ENCODE results near the gene TMEM11. TPM values are rescaled to one million over a fixed set of nuclear protein-coding genes. Genes with fewer than 3 reads are reported as not detected.

TMEM11 gene
- polyA plus RNA-seq, 1 donor (not counting 4 experiments of a cell fraction or from before 2014, with no cell fraction given): 40.1 TPM

GRCh38 chr17:21176773-21177395 is 37.1 kb downstream of the TMEM11 start:
- Histone ChIP-seq H3K4me3 (ENCODE audit: control insufficient read depth in 2 of 3, extremely low read depth in 1 of 3, insufficient read depth in 2 of 3, low read depth in 1 of 3, low read length in 3 of 3) (no peak overlapping the region), H3K79me2 (ENCODE audit: control insufficient read depth, insufficient read depth, low read length) (no peaks in the 10 kb centered on the region), H3K9me3 (ENCODE audit: control insufficient read depth, low read depth, low read length) (no peaks in the 10 kb centered on the region), H3K9me1 (ENCODE audit: control insufficient read depth, extremely low read depth, insufficient read depth, low read length) (no peaks in the 10 kb centered on the region), H3K9ac (ENCODE audit: control insufficient read depth, extremely low read depth, insufficient read depth, low read length) (no peak overlapping the region), H3K4me2 (ENCODE audit: control insufficient read depth, extremely low read depth, insufficient read depth, low read depth, low read length) (no peak overlapping the region), H2AFZ (ENCODE audit: control insufficient read depth, low read length) (no peak overlapping the region), H3K27ac (ENCODE audit: control insufficient read depth, insufficient read depth, low read length) (no peak overlapping the region), H3K4me1 (ENCODE audit: control insufficient read depth, extremely low read depth, insufficient read depth, low read length) (no peaks in the 10 kb centered on the region), H3K27me3 (ENCODE audit: control insufficient read depth, extremely low read depth, insufficient read depth, low read length) (no peaks in the 10 kb centered on the region), H3K36me3 (ENCODE audit: control insufficient read depth in 2 of 2, extremely low read depth in 1 of 2, insufficient read depth in 2 of 2, low read length in 2 of 2) (peaks cover 9 to 21% of the 10 kb centered on the region in 2 experiments), H4K20me1 (ENCODE audit: control insufficient read depth, extremely low read depth, insufficient read depth, low read length) (no peaks in the 10 kb centered on the region)
- dilution Hi-C loops (cut with MboI; ENCODE audit: extremely low pct_ligation_motif_present, low sequenced_read_pairs): no loop called here
- no peak for DNase-seq (ENCODE audit: low read depth, low spot score)
- FAIRE-seq: no peak
- TF ChIP-seq CTCF (optimal IDR thresholded peaks at IDR 0.05 in 1 of 3, IDR thresholded peaks at IDR 0.05 in 1 of 3, conservative IDR thresholded peaks at IDR 0.05 in 1 of 3; ENCODE audit: extremely low read depth in 1 of 3, insufficient read depth in 2 of 3, low read length in 3 of 3) (no peak), EZH2 (IDR thresholded peaks at IDR 0.05; ENCODE audit: low read length) (no peak)

- Histone ChIP-seq H3K27ac (ENCODE audit: control insufficient read depth, insufficient read depth, low read length) (no peak overlapping the region), H3K4me3 (ENCODE audit: control insufficient read depth in 2 of 3, extremely low read depth in 1 of 3, insufficient read depth in 2 of 3, low read depth in 1 of 3, low read length in 3 of 3) (no peak overlapping the region), H3K9me1 (ENCODE audit: control insufficient read depth, extremely low read depth, insufficient read depth, low read length) (no peaks in the 10 kb centered on the region), H3K27me3 (ENCODE audit: control insufficient read depth, extremely low read depth, insufficient read depth, low read length) (no peaks in the 10 kb centered on the region), H3K79me2 (ENCODE audit: control insufficient read depth, insufficient read depth, low read length) (no peaks in the 10 kb centered on the region), H3K4me1 (ENCODE audit: control insufficient read depth, extremely low read depth, insufficient read depth, low read length) (no peaks in the 10 kb centered on the region), H3K9me3 (ENCODE audit: control insufficient read depth, low read depth, low read length) (no peaks in the 10 kb centered on the region), H3K36me3 (ENCODE audit: control insufficient read depth in 2 of 2, extremely low read depth in 1 of 2, insufficient read depth in 2 of 2, low read length in 2 of 2) (peaks cover 9 to 21% of the 10 kb centered on the region in 2 experiments), H3K4me2 (ENCODE audit: control insufficient read depth, extremely low read depth, insufficient read depth, low read depth, low read length) (no peak overlapping the region), H2AFZ (ENCODE audit: control insufficient read depth, low read length) (no peak overlapping the region), H3K9ac (ENCODE audit: control insufficient read depth, extremely low read depth, insufficient read depth, low read length) (no peak overlapping the region), H4K20me1 (ENCODE audit: control insufficient read depth, extremely low read depth, insufficient read depth, low read length) (no peaks in the 10 kb centered on the region)
- no peak for FAIRE-seq
- dilution Hi-C loops (cut with MboI; ENCODE audit: extremely low pct_ligation_motif_present, low sequenced_read_pairs): no loop called here
- TF ChIP-seq EZH2 (IDR thresholded peaks at IDR 0.05; ENCODE audit: low read length): no peak
- TF ChIP-seq CTCF (optimal IDR thresholded peaks at IDR 0.05 in 1 of 3, IDR thresholded peaks at IDR 0.05 in 1 of 3, conservative IDR thresholded peaks at IDR 0.05 in 1 of 3; ENCODE audit: extremely low read depth in 1 of 3, insufficient read depth in 2 of 3, low read length in 3 of 3): no peak
- DNase-seq (ENCODE audit: low read depth, low spot score): no peak
Measured at GRCh38 chr17:21174713-21175112, 39.2 kb downstream of the TMEM11 start.

Data from keratinocyte (primary cell).